K562 (cell line): ENCODE data around the gene PPM1F. TPM values are rescaled to one million over a fixed set of nuclear protein-coding genes. Genes with fewer than 3 reads are reported as not detected.

Experiments used
- ATAC-seq: fragments of 200-7000 bp; cut with Tn5 transposase; 3 replicates; pipeline ENCODE4 v1.9.1; 2020; ENCODE audit warnings: moderate library complexity
- BruUV-seq: library from RNA; stranded (reverse); fragments of 400-500 nt; replicated peaks from 2 replicates; lab custom pipeline; 2021; lab: Mats Ljungman, UMichigan
- CTCF ChIA-PET: fragments of 300-600 bp; formaldehyde crosslinking; extraction: SDS; loops from one replicate; lab custom pipeline; 2021; ENCODE audit warnings: low intra/inter-chr PET ratio; lab: Yijun Ruan, JAX
- POLR2A ChIA-PET: fragments of 300-600, 350-650 bp; sonication (Branson Sonifier 250); formaldehyde crosslinking; extraction: SDS; loops from one replicate; lab custom pipeline; 2021; ENCODE audit warnings: antibody characterized with exemption, inconsistent platforms; lab: Yijun Ruan, JAX
- DNase-seq, 4 experiments: peaks; one replicate each; pipeline versions ENCODE4 v3.0.0 to v3.0.0-alpha.2; 2011 to 2018; ENCODE audit warnings: low spot score in 3 of 4, mixed read lengths in 3 of 4; ENCODE audit errors: extremely low read depth in 1 of 4
- FAIRE-seq: peaks from 2 replicates; lab custom pipeline; 2011; peaks lifted over from hg19 to GRCh38; lab: Jason Lieb, UNC
- H2AFZ ChIP-seq: 2 replicates; pipeline ENCODE4 v1.6.0; 2011; ENCODE audit warnings: low read depth, low read length, control low read depth, inconsistent platforms
- H3K27ac ChIP-seq: fragments of 200-600 bp; 3 replicates; pipeline ENCODE4 v1.8.0; 2011; ENCODE audit warnings: low read depth, mild to moderate bottlenecking, control low read depth, inconsistent platforms, low read length, moderate library complexity, mixed read lengths; ENCODE audit errors: extremely low read depth
- H3K27me3 ChIP-seq, 2 experiments: fragments of 300-600 bp in 1 of 2; 2 replicates in 1 of 2; 3 replicates in 1 of 2; pipeline versions ENCODE4 v1.6.0 to v1.8.0; 2011; ENCODE audit warnings: inconsistent platforms in 2 of 2, low read length in 2 of 2, mild to moderate bottlenecking in 1 of 2, mixed read lengths in 1 of 2, moderate library complexity in 1 of 2; ENCODE audit not compliant: control insufficient read depth in 2 of 2, insufficient read depth in 2 of 2
- H3K36me3 ChIP-seq: fragments of 300-600 bp; 3 replicates; pipeline ENCODE4 v1.8.0; 2011; ENCODE audit warnings: mild to moderate bottlenecking, low read length, inconsistent platforms; ENCODE audit not compliant: control insufficient read depth, insufficient read depth
- H3K4me1 ChIP-seq, 2 experiments: fragments of 200-600 bp in 1 of 2; replicated peaks in 1 of 2; 2 replicates in 1 of 2; 3 replicates in 1 of 2; pipeline versions ENCODE4 v1.5.1 to v1.8.0; 2011; ENCODE audit warnings: inconsistent platforms in 2 of 2, low read length in 2 of 2, mild to moderate bottlenecking in 1 of 2, mixed read lengths in 1 of 2, moderate library complexity in 1 of 2; ENCODE audit not compliant: control insufficient read depth in 2 of 2, insufficient read depth in 2 of 2
- H3K4me2 ChIP-seq: 2 replicates; pipeline ENCODE4 v1.6.1; 2011; ENCODE audit warnings: low read length, control low read depth, inconsistent platforms, mixed read lengths; ENCODE audit not compliant: insufficient read depth
- H3K4me3 ChIP-seq: fragments of 200-600 bp; sonication (generic), shearing (Covaris generic); 2 replicates; pipeline ENCODE4 v1.5.1; 2016; ENCODE audit warnings: control low read depth, inconsistent platforms
- H3K79me2 ChIP-seq: fragments of 200-600 bp; 3 replicates; pipeline ENCODE4 v1.8.0; 2011; ENCODE audit warnings: low read length, inconsistent platforms; ENCODE audit not compliant: control insufficient read depth, insufficient read depth
- H3K9ac ChIP-seq, 2 experiments: 2 replicates each; pipeline versions ENCODE4 v1.6.0 to v1.6.1; 2011; ENCODE audit warnings: low read depth in 2 of 2, low read length in 2 of 2, control low read depth in 1 of 2, inconsistent platforms in 1 of 2, mild to moderate bottlenecking in 1 of 2, mixed read lengths in 1 of 2; ENCODE audit not compliant: insufficient read depth in 1 of 2
- H3K9me1 ChIP-seq: one replicate; pipeline ENCODE4 v1.6.0; 2011; ENCODE audit warnings: inconsistent platforms, mild to moderate bottlenecking, low read length, moderate library complexity; ENCODE audit not compliant: control insufficient read depth, insufficient read depth
- H3K9me3 ChIP-seq: replicated peaks from 2 replicates; pipeline ENCODE4 v1.5.1; 2011; ENCODE audit warnings: low read depth, low read length, inconsistent platforms; ENCODE audit not compliant: control insufficient read depth, insufficient read depth
- H4K20me1 ChIP-seq: replicated peaks from 2 replicates; pipeline ENCODE4 v1.6.1; 2011; ENCODE audit warnings: low read length, inconsistent platforms, mixed read lengths; ENCODE audit not compliant: control insufficient read depth, insufficient read depth
- ARID2 ChIP-seq: fragments of 450-650 bp; IDR thresholded peaks from 2 replicates; pipeline ENCODE4 v1.6.1; 2017; ENCODE audit warnings: antibody characterized with exemption, mild to moderate bottlenecking
- ATF7 ChIP-seq: fragments of 450-650 bp; IDR thresholded peaks from 2 replicates; pipeline ENCODE4 v1.7.1; 2014; ENCODE audit warnings: mild to moderate bottlenecking, moderate library complexity
- CBFA2T2 ChIP-seq: fragments of 450-650 bp; conservative IDR thresholded peaks from 2 replicates; pipeline ENCODE4 v1.6.1; 2017; ENCODE audit warnings: mild to moderate bottlenecking
- ERF ChIP-seq: fragments of 450-650 bp; formaldehyde crosslinking; IDR thresholded peaks from 2 replicates; pipeline ENCODE4 v1.4.0; 2020; ENCODE audit warnings: mild to moderate bottlenecking, mixed read lengths
- FOXP1 ChIP-seq: sonication (generic); formaldehyde crosslinking; IDR thresholded peaks from 2 replicates; pipeline ENCODE4 v1.8.0; 2022; ENCODE audit warnings: mild to moderate bottlenecking, missing genetic modification reagents
- HNRNPH1 ChIP-seq: fragments of 200-400 bp; formaldehyde crosslinking; optimal IDR thresholded peaks from 2 replicates; pipeline ENCODE3; 2017; ENCODE audit warnings: low read depth, mild to moderate bottlenecking, low read length, moderate library complexity
- RUNX1 ChIP-seq: sonication (generic); IDR thresholded peaks from 2 replicates; pipeline ENCODE4 v1.6.1; 2016; ENCODE audit warnings: antibody characterized with exemption, low read depth
- SRSF1 ChIP-seq: fragments of 200-400 bp; formaldehyde crosslinking; IDR thresholded peaks from 2 replicates; pipeline ENCODE4 v1.6.1; 2017; ENCODE audit warnings: mild to moderate bottlenecking, low read depth, low read length, moderate library complexity
- STAT5B ChIP-seq: fragments of 250-450 bp; sonication (Bioruptor Pico); IDR thresholded peaks from 2 replicates; pipeline ENCODE4 v1.8.0; 2021; ENCODE audit warnings: mild to moderate bottlenecking, inconsistent platforms
- THAP12 ChIP-seq: fragments of 250-450 bp; sonication (Bioruptor Pico); IDR thresholded peaks from 2 replicates; pipeline ENCODE4 v1.9.0; 2021; ENCODE audit warnings: mild to moderate bottlenecking, inconsistent platforms
- ZNF639 ChIP-seq, 2 experiments: fragments of 200-800 bp in 1 of 2; sonication (Bioruptor generic) in 1 of 2; sonication (generic) in 1 of 2; formaldehyde crosslinking in 1 of 2; IDR thresholded peaks in 1 of 2; conservative IDR thresholded peaks in 1 of 2; 2 replicates each; pipeline versions ENCODE4 v1.5.0 to v1.6.1; 2016 to 2020; ENCODE audit warnings: missing compliant biosample characterization in 1 of 2, missing genetic modification characterization in 1 of 2, missing genetic modification reagents in 1 of 2
- ZNF740 ChIP-seq, 3 experiments: fragments of 200-800 bp in 1 of 3; sonication (Bioruptor generic) in 1 of 3; sonication (generic) in 1 of 3; formaldehyde crosslinking in 1 of 3; IDR thresholded peaks; 2 replicates each; pipeline versions ENCODE4 v1.6.1 to v1.8.0; 2016 to 2022; ENCODE audit warnings: mild to moderate bottlenecking in 2 of 3, missing compliant biosample characterization in 2 of 3, missing genetic modification characterization in 2 of 3, missing genetic modification reagents in 1 of 3
- WGBS: fragments of 100-300 bp; shearing (Covaris generic); methylation state at CpG from one replicate; pipeline ENCODE4 v1.1.6; 2016; ENCODE audit warnings: low coverage, mixed read lengths; ENCODE audit not compliant: insufficient coverage; ENCODE audit errors: missing lambda C conversion rate; 5-methylcytosine and 5-hydroxymethylcytosine counted together
- in situ Hi-C: fragments of 300-500 bp; cut with MboI; formaldehyde crosslinking; loops from 4 replicates; pipeline ENCODE4 v1.15.0; 2018; ENCODE audit warnings: inconsistent platforms, mixed read lengths
- intact Hi-C: fragments of 100-400 bp; cut with micrococcal nuclease; formaldehyde crosslinking; loops from 2 replicates; pipeline ENCODE4 v1.14.2; 2022
- polyA plus RNA-seq, 8 experiments: library from polyadenylated mRNA; depleted of rRNA in 4 of 8; stranded (reverse) in 5 of 8; unstranded in 3 of 8; fragments of >200 nt; fragmentation: Nextera tagmentation in 2 of 8; fragmentation: Illumina TruSeq in 1 of 8; extraction: Ambion mirVana in 2 of 8; extraction: Trizol in 1 of 8; gene quantifications; 2 replicates each; pipeline versions ENCODE4 v1.2.1 to v1.2.3, GENCODE V29; 2011 to 2014; ENCODE audit warnings: inconsistent platforms in 1 of 8, missing spikeins in 1 of 8
- total RNA-seq, 7 experiments: library from RNA; depleted of rRNA in 6 of 7; stranded (reverse); fragments of >200 nt in 6 of 7; fragmentation: Illumina TruSeq in 2 of 7; extraction: Trizol in 2 of 7; gene quantifications; 2 replicates each; pipeline versions ENCODE4 v1.2.1 to v1.2.3, GENCODE V29; 2011 to 2021; ENCODE audit warnings: low replicate concordance in 1 of 7

Gene PPM1F
- total and polyA plus RNA-seq, 9 of the 15 experiments (the other 6 are each of a cell fraction or from before 2014, with no cell fraction given) = 2.1 to 159 (median 64.0) TPM

- TF ChIP-seq THAP12 (CRISPR knock-in tag) (peak; percentile 29; the same call in 1 of the 2 replicates), CBFA2T2 (0 out of 2 replicates have a peak, but pooled peaks have one; percentile 0), SRSF1 (no peak), ZNF740 (CRISPR knock-in tag; IDR thresholded peaks at IDR 0.05) (peak; percentile 75), ZNF740 (tag; IDR thresholded peaks at IDR 0.05) (no peak)
These were observed 34.7 kb downstream of the PPM1F start (continued) for GRCh38 chr22:21917959-21918261.

- Histone ChIP-seq H3K4me3 (no peak overlapping the region), H2AFZ (no peak overlapping the region), H3K27me3 (no peaks in the 10 kb centered on the region), H3K4me2 (no peak overlapping the region), H3K36me3 (no peaks in the 10 kb centered on the region), H3K27ac (no peak overlapping the region), H3K9me3 (no peaks in the 10 kb centered on the region), H4K20me1 (peaks cover 32% of the 10 kb centered on the region), H3K9ac (peak overlapping the region in 1 of 2 experiments; percentile 80; a peak in 2 of 4 replicates), H3K4me1 (peaks cover 0 to 39% of the 10 kb centered on the region in 2 experiments; a peak in 3 of 5 replicates), H3K9me1 (no peaks in the 10 kb centered on the region), H3K79me2 (no peaks in the 10 kb centered on the region)
- FAIRE-seq (no peak), ATAC-seq (peak; percentile 20), DNase-seq (peak in 1 of 4 experiments; percentile 48)
- WGBS = 43% methylated on average over 17 of the region's 17 CpGs
- POLR2A ChIA-PET = interaction anchor here (0.6 to 49.7 kb wide), 21 partner anchors 2 to 851 kb away, joined by 3 to 1041 read pairs (median 4); partner anchors contain the start of gene PPM1F
- intact Hi-C loops (no loop called here), in situ Hi-C loops (no loop called here)
- BruUV-seq = no TSS peak
- CTCF ChIA-PET = interaction anchor here (1.3 kb wide), 1 partner anchor 204 kb away, joined by 7 read pairs; no protein-coding TSS in a partner anchor
- TF ChIP-seq STAT5B (CRISPR knock-in tag) = no peak
- 0 out of 2 replicates have a peak, but pooled peaks have one; percentile 17 for TF ChIP-seq RUNX1
- no peak for TF ChIP-seq ARID2
- no peak for TF ChIP-seq HNRNPH1
- TF ChIP-seq ATF7 = no peak
- TF ChIP-seq ERF = no peak
- TF ChIP-seq FOXP1 (CRISPR knock-in tag) = 0 out of 2 replicates have a peak, but pooled peaks have one; percentile 28
- TF ChIP-seq ZNF639 (CRISPR knock-in tag; conservative IDR thresholded peaks at IDR 0.05 in 1 of 2, IDR thresholded peaks at IDR 0.05 in 1 of 2) = peak in 1 of 2 experiments; percentile 74; a peak in 1 of 4 replicates
These were observed 35.3 kb downstream of the PPM1F start for GRCh38 chr22:21917181-21917958.
